ENCODE measurements around the gene SRSF9.

- TF ChIP-seq CTCF (IDR thresholded peaks at IDR 0.05) (no peak), POLR2A (IDR thresholded peaks at IDR 0.05) (no peak), POLR2AphosphoS5 (IDR thresholded peaks at IDR 0.05) (no peak)
Observed at GRCh38 chr12:120508537-120508936, 39.0 kb upstream of the SRSF9 start.
